Mesothelial cell of epicardium (in vitro differentiated cells): Measurements from ENCODE around the gene VSTM4. TPM values are rescaled to one million over a fixed set of nuclear protein-coding genes. Genes with fewer than 3 reads are reported as not detected.

Source experiments
- DNase-seq, 2 experiments: peaks; one replicate each; pipeline ENCODE4 v3.0.0; 2021; ENCODE audit warnings: low spot score in 2 of 2; ENCODE audit not compliant: unreplicated experiment in 2 of 2
- H3K27ac Mint-ChIP-seq: 2 replicates; pipeline ENCODE4 v1.8.0; 2021; ENCODE audit warnings: mixed read lengths
- H3K27me3 Mint-ChIP-seq: 2 replicates; pipeline ENCODE4 v1.8.0; 2021; ENCODE audit warnings: low read depth, mixed read lengths
- H3K36me3 Mint-ChIP-seq: 2 replicates; pipeline ENCODE4 v1.8.0; 2021; ENCODE audit warnings: mixed read lengths
- H3K4me1 Mint-ChIP-seq: 2 replicates; pipeline ENCODE4 v1.8.0; 2021; ENCODE audit warnings: mixed read lengths
- H3K4me3 Mint-ChIP-seq: 2 replicates; pipeline ENCODE4 v1.8.0; 2021; ENCODE audit warnings: mild to moderate bottlenecking, moderate library complexity, mixed read lengths
- H3K9me3 Mint-ChIP-seq: 2 replicates; pipeline ENCODE4 v1.8.0; 2021; ENCODE audit warnings: mixed read lengths
- CTCF ChIP-seq: fragments of 200-600 bp; sonication (generic); IDR thresholded peaks from one replicate; pipeline ENCODE4 v1.5.0; 2021; ENCODE audit warnings: antibody characterized with exemption; ENCODE audit not compliant: unreplicated experiment
- total RNA-seq: library from RNA; stranded (reverse); gene quantifications from 3 replicates; pipeline ENCODE4 v1.2.1, GENCODE V29; 2021

Gene VSTM4
- total RNA-seq, 1 donor from 2014 or later = 3.5 TPM

GRCh38 chr10:49119746-49120145 is 4.4 kb upstream of the VSTM4 start:
- peaks cover 66% of the 10 kb centered on the region for H3K27me3 Mint-ChIP-seq
- H3K4me1 Mint-ChIP-seq = peaks cover 2% of the 10 kb centered on the region
- H3K4me3 Mint-ChIP-seq = no peak overlapping the region
- H3K9me3 Mint-ChIP-seq = no peaks in the 10 kb centered on the region
- DNase-seq = no peak
- no peaks in the 10 kb centered on the region for H3K36me3 Mint-ChIP-seq
- no peak overlapping the region for H3K27ac Mint-ChIP-seq
- no peak for TF ChIP-seq CTCF

- no peak overlapping the region for H3K27ac Mint-ChIP-seq
- no peak for DNase-seq
- TF ChIP-seq CTCF = no peak
- H3K36me3 Mint-ChIP-seq = no peaks in the 10 kb centered on the region
- H3K9me3 Mint-ChIP-seq = no peaks in the 10 kb centered on the region
- peaks cover 2% of the 10 kb centered on the region for H3K4me1 Mint-ChIP-seq
- H3K27me3 Mint-ChIP-seq = peaks cover 78% of the 10 kb centered on the region
- no peak overlapping the region for H3K4me3 Mint-ChIP-seq
Measured at GRCh38 chr10:49118430-49119074, 3.2 kb upstream of the VSTM4 start.

GRCh38 chr10:49117376-49118070 is 2.2 kb upstream of the VSTM4 start:
- Mint-ChIP-seq H3K27me3 (peaks cover 82% of the 10 kb centered on the region), H3K4me1 (peaks cover 2% of the 10 kb centered on the region), H3K9me3 (no peaks in the 10 kb centered on the region), H3K27ac (no peak overlapping the region), H3K4me3 (no peak overlapping the region), H3K36me3 (no peaks in the 10 kb centered on the region)
- no peak for TF ChIP-seq CTCF
- DNase-seq = no peak

- no peaks in the 10 kb centered on the region for H3K36me3 Mint-ChIP-seq
- H3K27ac Mint-ChIP-seq = no peak overlapping the region
- peak overlapping the region; percentile 48 for H3K4me3 Mint-ChIP-seq
- peaks cover 2% of the 10 kb centered on the region for H3K4me1 Mint-ChIP-seq
- DNase-seq = peak in 1 of 2 experiments; percentile 24
- peaks cover 87% of the 10 kb centered on the region for H3K27me3 Mint-ChIP-seq
- no peaks in the 10 kb centered on the region for H3K9me3 Mint-ChIP-seq
- no peak for TF ChIP-seq CTCF
Measured at GRCh38 chr10:49116509-49117375, 1.4 kb upstream of the VSTM4 start.

DNA sequence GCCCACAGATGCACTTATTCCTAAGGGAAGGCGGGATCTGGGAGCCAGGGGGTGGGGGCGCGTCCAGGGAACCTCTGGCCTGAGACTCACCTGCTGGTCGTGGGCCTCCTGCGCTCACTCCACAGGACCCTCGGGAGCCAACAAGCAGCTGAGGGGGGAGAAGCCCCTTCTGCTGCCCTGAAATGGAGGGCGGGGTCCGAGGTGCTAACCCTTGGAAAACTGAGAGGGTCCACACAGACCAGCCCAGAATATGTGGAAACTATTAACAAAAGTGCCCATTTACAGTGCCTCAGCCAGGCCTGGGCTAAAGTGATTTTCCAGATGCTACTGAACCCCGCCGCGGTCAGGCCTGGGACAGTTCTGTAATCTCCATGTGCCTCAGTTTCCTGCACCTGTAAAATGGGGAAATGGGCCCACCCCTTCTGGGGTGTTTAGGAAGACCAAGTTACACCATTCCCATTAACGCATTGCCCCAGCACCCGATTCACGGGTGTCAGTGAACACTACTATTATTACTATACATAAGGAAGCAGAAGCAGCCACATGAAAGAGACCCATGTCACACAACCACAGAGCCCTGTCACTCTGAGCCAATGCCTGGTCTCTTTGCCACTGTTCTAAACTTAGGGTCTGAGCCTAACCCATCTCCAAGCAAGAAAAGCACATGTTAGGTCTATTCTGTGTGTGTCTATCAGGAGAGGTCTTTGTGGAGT is 630 bp upstream of the VSTM4 start:
- H3K27ac Mint-ChIP-seq = no peak overlapping the region
- H3K4me1 Mint-ChIP-seq = peaks cover 2% of the 10 kb centered on the region
- H3K36me3 Mint-ChIP-seq = no peaks in the 10 kb centered on the region
- peak in 1 of 2 experiments; percentile 19 for DNase-seq
- H3K4me3 Mint-ChIP-seq = peak overlapping the region; percentile 48
- H3K9me3 Mint-ChIP-seq = no peaks in the 10 kb centered on the region
- peaks cover 88% of the 10 kb centered on the region for H3K27me3 Mint-ChIP-seq
- TF ChIP-seq CTCF = no peak
